Measurements from ENCODE around the gene ZNF45.

GRCh38 chr19:43934985-43935708 lies at the start of gene ZNF45:
- TF ChIP-seq POLR2A (IDR thresholded peaks at IDR 0.05; ENCODE audit: low read depth, low read length) = peak; percentile 55; the same call in 1 of the 2 replicates
- TF ChIP-seq POLR2AphosphoS5 (IDR thresholded peaks at IDR 0.05; ENCODE audit: low read depth, low read length) = peak; percentile 71; the same call in 1 of the 2 replicates
- TF ChIP-seq TAF1 (IDR thresholded peaks at IDR 0.05; ENCODE audit: borderline replicate concordance, low read depth, low read length) = no peak; the same call in 1 of the 2 replicates

Measured in GM12892 (cell line).